ENCODE data around the gene THBS4.
A peak's percentile ranks its signal among the peaks of the same experiment; 100 is the strongest.

The THBS4 gene

DNA sequence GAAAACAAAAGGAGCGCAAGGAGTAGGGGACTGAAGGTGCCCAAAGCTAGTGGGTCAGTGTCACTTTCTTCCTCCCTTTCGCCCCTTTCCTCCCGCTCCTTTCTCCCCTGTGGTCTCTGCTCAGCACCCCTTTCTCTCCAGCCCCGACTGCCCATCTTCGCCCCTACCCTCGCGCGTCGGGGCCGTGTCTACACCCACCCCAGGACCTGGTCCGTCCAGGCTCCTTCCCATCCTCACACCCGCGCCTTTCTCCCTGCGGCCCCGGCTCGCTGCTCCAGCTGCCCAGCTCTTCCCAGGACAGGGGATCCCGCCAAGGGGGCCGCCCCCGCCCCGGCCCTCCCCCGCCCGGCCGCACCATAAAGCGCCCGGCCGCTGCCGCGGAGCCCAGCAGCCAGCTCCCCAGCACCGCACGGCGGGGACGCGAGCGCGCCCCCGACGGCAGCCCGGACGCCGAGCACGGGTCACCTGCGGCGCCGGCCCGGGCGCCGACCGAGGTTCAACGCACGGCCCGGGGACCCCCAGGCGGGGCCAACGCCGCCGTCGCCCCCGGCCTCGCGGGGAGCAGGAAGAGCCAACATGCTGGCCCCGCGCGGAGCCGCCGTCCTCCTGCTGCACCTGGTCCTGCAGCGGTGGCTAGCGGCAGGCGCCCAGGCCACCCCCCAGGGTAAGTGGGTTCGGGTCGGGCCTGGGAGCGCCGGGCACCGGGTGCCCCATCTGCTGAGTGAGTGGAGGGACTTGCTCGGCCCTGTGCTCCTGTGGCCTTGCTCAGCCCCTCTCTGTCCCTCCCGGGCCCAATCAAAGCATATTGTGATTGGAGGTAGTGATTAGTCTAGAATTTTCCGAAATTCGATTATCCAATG is at the start of gene THBS4:
THBS4 (plus strand) TSS at position 387 of the 860 bp plus-strand sequence; CDS start at position 577, 190 bp downstream.
- FAIRE-seq = no peak

GRCh38 chr5:79986260-79986659 is 48.9 kb upstream of the THBS4 start:
- no peak for FAIRE-seq

DNA sequence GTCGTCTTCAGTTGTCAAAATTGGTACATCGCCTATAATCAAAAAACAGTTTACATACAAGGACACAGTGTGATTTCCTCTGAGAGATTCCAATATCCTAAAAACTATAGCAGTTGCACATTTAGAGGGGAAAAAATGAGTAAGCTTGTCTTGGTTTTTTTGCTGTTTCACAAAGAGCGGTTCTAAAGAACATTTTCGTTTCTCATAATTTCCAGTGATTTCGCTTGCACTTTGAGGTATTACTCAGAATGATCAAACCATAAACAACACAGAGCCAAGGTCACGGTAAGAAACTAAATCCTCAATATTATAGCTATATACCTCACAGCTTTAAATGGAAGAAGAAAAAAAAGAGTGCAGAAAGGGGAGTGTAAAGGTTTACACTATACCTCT is 44.9 kb upstream of the THBS4 start:
- no peak for FAIRE-seq

- peak; percentile 62 for FAIRE-seq
These were observed 44.3 kb upstream of the THBS4 start, which contains the start of gene MTX3 for GRCh38 chr5:79990598-79991507. TSS of gene MTX3 (minus strand) at chr5:79991262. CDS start at chr5:79991238, 24 bp downstream.

GRCh38 chr5:79992891-79993657 is 42.1 kb upstream of the THBS4 start:
- FAIRE-seq = no peak

- no peak for FAIRE-seq
These were observed 35.4 kb upstream of the THBS4 start for GRCh38 chr5:79999722-80000121.

- FAIRE-seq = no peak
These were observed 32.5 kb upstream of the THBS4 start for GRCh38 chr5:80002677-80003076.

GRCh38 chr5:80008995-80009765 is 26.0 kb upstream of the THBS4 start:
- FAIRE-seq = no peak

- FAIRE-seq = no peak
These were observed 24.3 kb upstream of the THBS4 start for GRCh38 chr5:80010754-80011392.

GRCh38 chr5:80025069-80025468 is 10.1 kb upstream of the THBS4 start:
- no peak for FAIRE-seq

DNA sequence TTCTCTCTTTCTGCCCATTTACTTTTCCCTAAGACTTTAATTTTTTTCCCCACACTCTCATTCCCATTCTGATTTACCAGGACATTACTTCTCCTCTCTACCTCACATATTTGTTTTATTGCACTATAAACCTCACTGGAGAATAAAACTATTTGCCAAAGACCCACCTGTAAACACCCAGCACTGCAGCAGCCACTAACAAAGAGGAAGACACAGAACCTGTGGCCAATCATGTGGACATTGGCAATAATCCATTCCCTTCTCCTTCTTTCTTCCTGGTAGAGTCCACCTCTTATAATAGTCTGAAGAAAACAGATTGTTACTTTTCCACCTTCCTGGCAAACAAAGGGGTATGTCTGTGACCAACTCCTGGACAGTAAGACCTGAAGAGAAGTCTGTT is 8.3 kb upstream of the THBS4 start:
- FAIRE-seq = no peak

DNA sequence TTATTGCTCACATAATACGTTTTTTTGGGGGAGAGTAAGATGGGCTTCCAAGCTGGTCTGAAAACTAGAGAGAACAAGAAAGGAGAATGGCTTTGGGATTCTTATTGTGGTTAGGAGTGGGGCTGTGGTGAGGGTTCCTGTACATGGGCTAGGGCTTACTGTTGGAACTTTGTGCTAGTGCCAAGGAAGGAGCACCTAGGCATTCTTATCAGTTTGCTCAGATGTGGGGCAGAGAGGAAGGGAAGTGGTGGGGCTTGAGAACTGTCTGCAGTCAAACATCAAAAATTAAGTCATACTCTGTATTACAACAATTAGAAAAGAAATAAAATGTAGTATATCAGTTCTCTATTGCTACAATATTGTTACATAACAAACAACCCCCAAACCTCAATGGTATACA is 4.0 kb upstream of the THBS4 start:
- FAIRE-seq = no peak

DNA sequence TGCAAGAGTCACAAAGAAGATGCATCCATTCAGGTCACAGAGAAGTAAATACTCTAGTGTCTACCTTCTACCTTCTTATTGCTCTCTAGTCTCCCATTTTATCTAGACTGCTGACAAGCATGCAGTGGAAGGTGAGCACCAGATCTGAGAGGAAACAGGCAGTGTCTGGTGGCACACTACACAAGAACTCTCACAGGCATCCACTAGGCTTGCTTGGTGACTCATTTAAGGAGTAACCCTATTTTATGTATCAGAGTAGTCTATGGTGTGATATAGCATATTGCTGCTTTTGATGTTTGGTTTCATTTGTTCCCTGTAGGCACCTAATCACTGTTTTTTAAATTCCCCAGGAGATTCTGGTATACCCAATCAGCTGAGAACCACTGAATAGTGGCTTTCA is 1.6 kb upstream of the THBS4 start:
- no peak for FAIRE-seq

- FAIRE-seq = no peak
These were observed 589 bp upstream of the THBS4 start for GRCh38 chr5:80034559-80034958.

DNA sequence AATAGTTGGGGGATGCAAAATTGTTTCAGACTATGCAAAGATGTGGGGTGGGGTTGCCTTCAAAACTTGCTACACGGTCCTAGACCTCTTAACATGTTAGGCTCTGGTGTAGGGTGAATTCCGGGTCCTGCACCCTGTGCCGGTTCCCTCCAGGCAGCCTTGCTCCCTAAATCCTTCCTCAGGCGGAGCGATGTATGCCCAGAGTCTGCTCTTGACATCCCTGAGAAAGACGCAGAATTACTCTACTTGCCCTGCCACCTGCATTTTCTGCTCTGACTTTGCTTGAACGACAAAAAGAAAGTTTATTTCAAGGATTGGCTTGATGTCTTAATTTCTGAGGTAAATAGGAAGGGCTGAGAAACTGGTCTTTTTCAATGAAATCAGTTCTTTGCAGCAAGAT is 691 bp downstream of the THBS4 start:
- FAIRE-seq = no peak

DNA sequence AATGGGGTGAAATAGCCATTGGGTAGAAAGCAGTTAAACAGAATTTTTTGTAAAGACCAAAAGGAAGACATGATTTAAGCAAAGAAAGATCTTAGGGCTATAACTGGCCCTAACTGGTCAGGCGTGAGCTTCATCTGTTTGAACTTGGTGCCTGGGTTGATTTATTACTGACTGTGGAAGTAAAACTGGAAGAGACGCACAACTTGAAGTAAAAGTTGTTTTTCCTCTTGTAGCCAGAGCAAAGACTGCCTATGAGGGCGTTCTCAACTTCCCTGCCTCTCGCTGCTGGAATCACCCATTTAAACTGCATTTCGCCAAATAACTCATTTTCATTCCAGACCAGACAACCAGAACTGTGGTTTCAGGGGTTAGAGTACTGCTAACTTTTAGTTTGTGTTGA is 1.5 kb downstream of the THBS4 start:
- FAIRE-seq = no peak

GRCh38 chr5:80037366-80037765 is 2.2 kb downstream of the THBS4 start:
- no peak for FAIRE-seq

GRCh38 chr5:80039650-80040049 is 4.5 kb downstream of the THBS4 start:
- no peak for FAIRE-seq

DNA sequence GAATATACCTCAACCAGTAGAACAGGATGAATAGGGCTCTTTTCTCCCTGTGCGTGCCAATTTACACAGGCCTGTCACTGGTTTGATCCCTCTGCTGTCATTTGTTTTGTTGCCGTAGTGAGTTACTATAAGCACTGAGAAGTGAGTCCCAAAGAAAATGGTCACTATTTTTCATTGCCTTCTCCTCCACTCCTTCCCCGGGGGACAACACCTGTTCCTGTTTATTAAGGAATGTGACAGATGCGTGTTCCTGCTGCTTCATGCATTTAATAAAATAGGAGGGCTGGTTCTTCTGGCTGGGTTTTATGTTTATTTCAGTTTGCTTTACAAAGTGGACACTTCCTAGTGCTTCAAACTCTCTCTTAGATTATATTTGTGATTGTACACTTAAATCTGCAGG is 6.4 kb downstream of the THBS4 start:
- FAIRE-seq = no peak

GRCh38 chr5:80042330-80042729 is 7.2 kb downstream of the THBS4 start:
- FAIRE-seq = no peak

DNA sequence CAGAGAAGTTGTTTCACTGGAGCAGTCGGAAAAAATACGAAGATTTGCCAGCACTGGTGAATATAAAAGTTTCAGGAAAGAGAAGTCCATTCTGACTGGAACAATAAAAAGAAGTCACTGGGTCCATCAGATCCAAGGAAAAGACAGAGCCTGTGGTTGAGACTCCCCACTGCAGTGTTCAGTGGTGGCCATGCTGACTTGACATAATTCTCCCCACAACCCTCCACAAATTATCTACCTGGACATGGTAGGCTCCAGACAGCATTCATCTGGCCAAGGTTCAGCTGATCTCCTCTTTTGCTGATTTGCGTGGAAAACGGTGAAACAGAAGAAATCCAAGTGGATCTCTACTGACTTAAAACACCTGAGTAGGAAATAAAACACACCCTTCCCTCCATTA is 8.0 kb downstream of the THBS4 start:
- no peak for FAIRE-seq
